ENCODE measurements around the gene COX19. TPM values are rescaled to one million over a fixed set of nuclear protein-coding genes. Genes with fewer than 3 reads are reported as not detected.

Gene COX19
- total RNA-seq, 4 donors from 2014 or later, result 11.6 to 55.2 (median 13.2) TPM

- Histone ChIP-seq H3K36me3 (no peaks in the 10 kb centered on the region), H3K9me3 (no peaks in the 10 kb centered on the region), H3K27me3 (peaks cover 11% of the 10 kb centered on the region), H3K27ac (no peak overlapping the region), H3K4me1 (peaks cover 17% of the 10 kb centered on the region), H3K4me3 (no peak overlapping the region)
- 86% methylated on average over 37 of the region's 37 CpGs for WGBS
- TF ChIP-seq POLR2A (IDR thresholded peaks at IDR 0.05) (no peak), POLR2AphosphoS5 (IDR thresholded peaks at IDR 0.05) (no peak), CTCF (IDR thresholded peaks at IDR 0.05) (no peak), EP300 (IDR thresholded peaks at IDR 0.05) (no peak)
- DNase-seq (ENCODE audit: low spot score in 2 of 2), result peak in 1 of 2 donors; percentile 65
These were observed 27.7 kb downstream of the COX19 start for GRCh38 chr7:947391-948210.

- Histone ChIP-seq H3K27ac (no peak overlapping the region), H3K4me3 (no peak overlapping the region)
- WGBS, result 81% methylated on average over 21 of the region's 29 CpGs
These were observed 28.9 kb downstream of the COX19 start for GRCh38 chr7:946256-946996.

GRCh38 chr7:945556-946255 lies 29.6 kb downstream of the COX19 start:
- H3K4me3 ChIP-seq, result no peak overlapping the region

More at GRCh38 chr7:946256-946996, 28.9 kb downstream of the COX19 start:
- Histone ChIP-seq H3K27me3 (peaks cover 4% of the 10 kb centered on the region), H3K9me3 (no peaks in the 10 kb centered on the region), H3K36me3 (no peaks in the 10 kb centered on the region), H3K4me1 (peaks cover 17% of the 10 kb centered on the region)
- TF ChIP-seq CTCF (IDR thresholded peaks at IDR 0.05) (no peak), POLR2AphosphoS5 (IDR thresholded peaks at IDR 0.05) (no peak), EP300 (IDR thresholded peaks at IDR 0.05) (no peak), POLR2A (IDR thresholded peaks at IDR 0.05) (no peak)
- DNase-seq (ENCODE audit: low spot score in 2 of 2), result peak in 1 of 2 donors; percentile 41

GRCh38 chr7:945147-945555 lies 30.2 kb downstream of the COX19 start:
- no peak overlapping the region for H3K27ac ChIP-seq
- TF ChIP-seq POLR2AphosphoS5 (IDR thresholded peaks at IDR 0.05) (no peak), POLR2A (IDR thresholded peaks at IDR 0.05) (no peak), CTCF (IDR thresholded peaks at IDR 0.05) (no peak), EP300 (IDR thresholded peaks at IDR 0.05) (no peak)
- H3K4me3 ChIP-seq, result no peak overlapping the region
- no peaks in the 10 kb centered on the region for H3K36me3 ChIP-seq
- no CpG with 5 or more reads among the region's 13 CpGs for WGBS
- DNase-seq (ENCODE audit: low spot score in 2 of 2), result peak in 1 of 2 donors; percentile 63
- peaks cover 17% of the 10 kb centered on the region for H3K4me1 ChIP-seq
- H3K9me3 ChIP-seq, result no peaks in the 10 kb centered on the region
- H3K27me3 ChIP-seq, result peaks cover 4% of the 10 kb centered on the region

More at GRCh38 chr7:945556-946255, 29.6 kb downstream of the COX19 start:
- DNase-seq (ENCODE audit: low spot score in 2 of 2), result peak in 1 of 2 donors; percentile 61
- Histone ChIP-seq H3K27ac (no peak overlapping the region), H3K27me3 (peaks cover 4% of the 10 kb centered on the region), H3K36me3 (no peaks in the 10 kb centered on the region), H3K4me1 (peaks cover 17% of the 10 kb centered on the region), H3K9me3 (no peaks in the 10 kb centered on the region)
- WGBS, result 75% methylated on average over 9 of the region's 30 CpGs
- TF ChIP-seq POLR2AphosphoS5 (IDR thresholded peaks at IDR 0.05), result no peak
- no peak for TF ChIP-seq POLR2A (IDR thresholded peaks at IDR 0.05)
- no peak for TF ChIP-seq CTCF (IDR thresholded peaks at IDR 0.05)
